ENCODE measurements around the gene CNOT2. TPM values are rescaled to one million over a fixed set of nuclear protein-coding genes. Genes with fewer than 3 reads are reported as not detected.
"Not testable (repeated sequence)": the region's sequence is repeated elsewhere in the genome, so short reads cannot be mapped to it uniquely, and the experiment has no call there.

The CNOT2 gene
- total and polyA plus RNA-seq, 2 experiments from 2014 or later, result 110 to 152 TPM

DNA sequence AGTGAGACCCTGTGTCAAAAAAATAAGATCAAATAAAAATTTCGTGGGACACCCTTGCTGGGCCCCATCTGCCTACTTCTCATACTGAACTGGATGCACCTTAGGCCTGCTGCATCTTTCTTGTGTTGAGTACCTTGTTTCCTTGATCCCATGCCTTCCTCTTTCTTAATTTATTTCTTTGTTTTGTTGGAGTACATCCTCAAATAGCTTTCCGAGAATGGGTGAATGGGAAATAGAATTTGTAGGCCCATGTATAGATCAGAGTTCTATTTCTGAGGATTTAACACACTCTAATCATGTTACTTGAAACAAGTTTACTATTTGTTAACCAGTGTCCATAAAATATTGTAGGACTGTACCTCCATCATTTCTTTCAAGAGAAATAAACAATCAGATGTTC is 146.4 kb downstream of the CNOT2 start (continued):
- TF ChIP-seq ZNF462 (CRISPR knock-in tag; IDR thresholded peaks at IDR 0.05) (no peak), ETS1 (IDR thresholded peaks at IDR 0.05) (no peak), CREB1 (CRISPR knock-in tag; IDR thresholded peaks at IDR 0.05; ENCODE audit: low read depth) (no peak), ZNF114 (CRISPR knock-in tag; IDR thresholded peaks at IDR 0.05) (no peak), EZH2phosphoT487 (IDR thresholded peaks at IDR 0.05; ENCODE audit: unreplicated experiment) (no peak), JUNB (IDR thresholded peaks at IDR 0.05; ENCODE audit: unreplicated experiment) (no peak)
- TF ChIP-seq, protein P1, sequence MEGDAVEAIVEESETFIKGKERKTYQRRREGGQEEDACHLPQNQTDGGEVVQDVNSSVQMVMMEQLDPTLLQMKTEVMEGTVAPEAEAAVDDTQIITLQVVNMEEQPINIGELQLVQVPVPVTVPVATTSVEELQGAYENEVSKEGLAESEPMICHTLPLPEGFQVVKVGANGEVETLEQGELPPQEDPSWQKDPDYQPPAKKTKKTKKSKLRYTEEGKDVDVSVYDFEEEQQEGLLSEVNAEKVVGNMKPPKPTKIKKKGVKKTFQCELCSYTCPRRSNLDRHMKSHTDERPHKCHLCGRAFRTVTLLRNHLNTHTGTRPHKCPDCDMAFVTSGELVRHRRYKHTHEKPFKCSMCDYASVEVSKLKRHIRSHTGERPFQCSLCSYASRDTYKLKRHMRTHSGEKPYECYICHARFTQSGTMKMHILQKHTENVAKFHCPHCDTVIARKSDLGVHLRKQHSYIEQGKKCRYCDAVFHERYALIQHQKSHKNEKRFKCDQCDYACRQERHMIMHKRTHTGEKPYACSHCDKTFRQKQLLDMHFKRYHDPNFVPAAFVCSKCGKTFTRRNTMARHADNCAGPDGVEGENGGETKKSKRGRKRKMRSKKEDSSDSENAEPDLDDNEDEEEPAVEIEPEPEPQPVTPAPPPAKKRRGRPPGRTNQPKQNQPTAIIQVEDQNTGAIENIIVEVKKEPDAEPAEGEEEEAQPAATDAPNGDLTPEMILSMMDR (conservative IDR thresholded peaks at IDR 0.05; ENCODE audit: low read depth in 2 of 2), result no peak

DNA sequence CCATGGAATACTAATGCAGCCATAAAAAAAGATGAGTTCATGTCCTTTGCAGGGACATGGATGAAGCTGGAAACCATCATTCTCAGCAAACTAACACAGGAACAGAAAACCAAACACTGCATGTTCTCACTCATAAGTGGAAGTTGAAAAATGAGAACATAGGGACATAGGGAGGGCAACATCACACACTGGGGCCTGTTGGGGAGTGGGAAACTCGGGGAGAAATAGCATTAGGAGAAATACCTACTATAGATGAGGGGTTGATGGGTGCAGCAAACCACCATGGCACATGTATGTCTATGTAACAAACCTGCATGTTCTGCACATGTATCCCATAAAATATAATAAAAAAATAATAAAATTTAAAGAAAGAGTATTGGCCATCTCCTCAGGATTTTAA is 149.4 kb downstream of the CNOT2 start:
- H3K4me1 Mint-ChIP-seq; H3K4me2 ChIP-seq; DNase-seq (ENCODE audit: low spot score); H3K27me3 Mint-ChIP-seq (ENCODE audit: insufficient read depth, low read depth, poor library complexity); H4K20me1 ChIP-seq (replicated peaks; ENCODE audit: insufficient read depth); H3K27ac ChIP-seq (ENCODE audit: low read depth); H3F3A ChIP-seq (replicated peaks; ENCODE audit: low read depth); H3K27ac Mint-ChIP-seq; H3K4me3 ChIP-seq; H3K9me3 Mint-ChIP-seq; H2AFZ ChIP-seq; H3K4me1 ChIP-seq (ENCODE audit: insufficient read depth); H3K4me3 Mint-ChIP-seq; H3K36me3 ChIP-seq (ENCODE audit: insufficient read depth); H3K27me3 ChIP-seq (ENCODE audit: insufficient read depth); ATAC-seq; H3K9me2 ChIP-seq (ENCODE audit: insufficient read depth): not testable (repeated sequence)
- 0 out of 2 replicates have a peak, but pooled peaks cover 28% of the 10 kb centered on the region for H3K79me2 ChIP-seq (replicated peaks; ENCODE audit: insufficient read depth)
- H3K36me3 Mint-ChIP-seq (ENCODE audit: low read depth), result peaks cover 26% of the 10 kb centered on the region; the same call in 2 of the 3 replicates
